Measurements from ENCODE around the gene TMEM174. TPM values are rescaled to one million over a fixed set of nuclear protein-coding genes. Genes with fewer than 3 reads are reported as not detected.

TMEM174 gene
- total RNA-seq, 1 donor from 2014 or later: not detected

DNA sequence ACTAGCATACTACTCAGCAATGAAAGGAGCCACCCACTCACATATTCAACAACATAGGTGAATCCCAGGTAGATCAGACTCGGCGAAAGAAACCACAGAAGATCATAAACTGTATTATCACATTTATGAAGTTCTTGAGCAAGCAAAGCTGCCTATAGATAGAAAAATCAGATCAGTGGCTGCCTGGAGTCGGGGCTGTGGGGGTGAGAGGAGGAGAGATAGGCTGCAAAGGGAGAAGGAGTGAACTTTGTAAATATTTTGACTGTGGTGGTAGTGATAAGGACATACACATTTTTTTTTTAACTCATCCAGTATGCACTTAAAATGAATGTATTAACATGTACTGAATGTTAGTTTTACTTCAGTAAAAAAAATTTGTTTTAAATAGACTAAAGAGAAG is 23.5 kb upstream of the TMEM174 start:
- no peak overlapping the region for H3K27ac Mint-ChIP-seq
- TF ChIP-seq CTCF (conservative IDR thresholded peaks at IDR 0.05): no peak
- H3K4me3 Mint-ChIP-seq: no peak overlapping the region
- no peak for DNase-seq (ENCODE audit: extremely low spot score, unreplicated experiment)
- H3K4me1 Mint-ChIP-seq (ENCODE audit: unreplicated experiment): peaks cover 3% of the 10 kb centered on the region
- H3K27me3 Mint-ChIP-seq: peaks cover 12% of the 10 kb centered on the region
- no peaks in the 10 kb centered on the region for H3K36me3 Mint-ChIP-seq
- H3K9me3 Mint-ChIP-seq: no peaks in the 10 kb centered on the region

GRCh38 chr5:73150876-73151275 is 22.1 kb upstream of the TMEM174 start:
- DNase-seq (ENCODE audit: extremely low spot score, unreplicated experiment): no peak
- peaks cover 8% of the 10 kb centered on the region for H3K27me3 Mint-ChIP-seq
- no peak overlapping the region for H3K27ac Mint-ChIP-seq
- H3K36me3 Mint-ChIP-seq: no peaks in the 10 kb centered on the region
- H3K4me1 Mint-ChIP-seq (ENCODE audit: unreplicated experiment): peaks cover 3% of the 10 kb centered on the region
- no peak overlapping the region for H3K4me3 Mint-ChIP-seq
- TF ChIP-seq CTCF (conservative IDR thresholded peaks at IDR 0.05): no peak
- H3K9me3 Mint-ChIP-seq: no peaks in the 10 kb centered on the region

DNA sequence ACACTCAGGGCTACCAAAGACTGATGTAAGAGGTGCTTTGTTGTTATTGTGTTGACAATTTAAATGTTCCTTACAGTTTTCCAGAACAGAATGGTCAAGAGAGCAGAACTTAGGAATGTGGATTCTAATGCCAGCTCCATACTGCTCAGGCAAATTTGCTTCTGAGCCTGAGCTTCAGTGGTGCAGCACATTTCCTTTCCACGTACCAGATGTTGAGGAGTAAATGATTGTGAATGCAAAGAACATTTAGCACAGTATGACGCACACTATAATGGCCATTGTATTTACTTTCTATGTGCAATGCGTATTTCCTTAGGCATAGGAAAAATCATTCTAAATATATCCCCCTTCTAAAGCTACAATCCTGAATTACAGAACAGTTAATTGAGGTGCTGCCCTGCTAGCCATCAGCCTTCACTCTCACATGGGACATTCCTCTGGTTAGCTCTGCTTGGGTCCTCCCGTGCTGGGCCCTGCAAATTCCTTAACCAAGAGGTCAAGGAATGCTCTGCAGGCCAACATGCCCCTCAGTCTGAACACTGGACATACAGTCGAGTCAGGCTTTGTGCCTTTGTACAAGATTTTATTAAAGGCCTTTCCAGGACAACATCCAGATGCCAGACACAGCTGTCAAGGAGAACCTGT is 21.1 kb upstream of the TMEM174 start:
- Mint-ChIP-seq H3K36me3 (no peaks in the 10 kb centered on the region), H3K9me3 (no peaks in the 10 kb centered on the region), H3K27me3 (peaks cover 4% of the 10 kb centered on the region), H3K4me1 (ENCODE audit: unreplicated experiment) (peaks cover 3% of the 10 kb centered on the region), H3K27ac (no peak overlapping the region), H3K4me3 (no peak overlapping the region)
- TF ChIP-seq CTCF (conservative IDR thresholded peaks at IDR 0.05): no peak
- DNase-seq (ENCODE audit: extremely low spot score, unreplicated experiment): no peak

DNA sequence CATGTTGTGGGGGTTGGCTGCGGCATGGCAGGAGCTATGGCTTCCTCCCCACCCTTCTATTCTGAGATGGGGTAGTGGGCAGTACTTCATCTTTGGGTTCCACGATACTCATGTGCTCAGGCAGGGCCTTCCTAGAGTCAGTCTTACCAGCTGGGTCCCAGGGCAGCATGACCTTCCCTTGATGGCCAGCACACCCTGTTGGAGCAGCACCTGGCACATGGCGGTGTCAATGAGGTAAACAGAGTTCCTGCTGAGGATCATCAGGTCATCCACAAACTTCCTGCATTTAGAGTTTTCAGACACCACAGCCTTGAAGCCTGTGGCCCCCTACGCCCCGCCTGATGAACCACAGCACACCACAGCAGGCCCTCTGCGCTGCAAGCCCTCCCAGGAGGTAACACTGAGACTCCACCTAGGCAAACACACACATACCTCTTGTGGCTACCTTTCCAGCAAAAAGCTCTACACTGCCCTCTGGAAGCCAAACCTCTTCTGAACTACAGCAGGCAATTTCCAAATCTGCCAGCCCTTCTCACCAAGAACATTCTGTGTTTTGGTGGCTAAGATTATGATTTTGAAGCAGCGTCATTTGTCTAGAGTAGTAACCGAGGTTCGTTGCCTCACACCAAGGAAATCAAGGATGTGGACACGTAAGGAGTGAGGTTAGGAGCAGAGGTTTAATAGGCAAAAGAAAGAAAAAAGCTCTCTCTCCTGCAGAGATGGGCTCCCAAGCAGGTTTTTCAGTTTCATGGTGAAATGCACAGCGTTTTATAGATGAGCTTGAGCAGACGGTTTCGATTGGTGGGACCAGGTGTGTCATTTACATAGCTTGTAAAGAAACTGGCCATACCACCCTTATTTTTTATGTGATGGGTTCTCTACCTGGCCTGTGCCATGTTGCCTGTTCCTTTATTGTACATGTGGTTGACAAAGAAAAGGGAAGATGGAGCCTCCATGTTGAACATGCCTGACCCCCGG is 20.3 kb upstream of the TMEM174 start:
- Mint-ChIP-seq H3K36me3 (no peaks in the 10 kb centered on the region), H3K9me3 (no peaks in the 10 kb centered on the region), H3K4me3 (no peak overlapping the region), H3K27me3 (peaks cover 4% of the 10 kb centered on the region), H3K27ac (no peak overlapping the region), H3K4me1 (ENCODE audit: unreplicated experiment) (peaks cover 3% of the 10 kb centered on the region)
- DNase-seq (ENCODE audit: extremely low spot score, unreplicated experiment): no peak
- TF ChIP-seq CTCF (conservative IDR thresholded peaks at IDR 0.05): no peak

- no peak for TF ChIP-seq CTCF (conservative IDR thresholded peaks at IDR 0.05)
- Mint-ChIP-seq H3K27me3 (peaks cover 4% of the 10 kb centered on the region), H3K27ac (no peak overlapping the region), H3K4me1 (ENCODE audit: unreplicated experiment) (peaks cover 3% of the 10 kb centered on the region), H3K4me3 (no peak overlapping the region), H3K9me3 (no peaks in the 10 kb centered on the region), H3K36me3 (no peaks in the 10 kb centered on the region)
- no peak for DNase-seq (ENCODE audit: extremely low spot score, unreplicated experiment)
Measured at GRCh38 chr5:73153513-73153912, 19.5 kb upstream of the TMEM174 start.

All from type B pancreatic cell (in vitro differentiated cells).